Stomach (tissue), 4 donors: ENCODE measurements around the gene MRPL23.
A peak's percentile ranks its signal among the peaks of the same experiment; 100 is the strongest.

Source experiments
- EP300 ChIP-seq: sonication (generic); formaldehyde crosslinking; IDR thresholded peaks from one replicate; pipeline ENCODE4 v1.6.1; 2017; ENCODE audit warnings: antibody characterized with exemption
- POLR2A ChIP-seq, 4 donors: fragments of 450-650 bp; IDR thresholded peaks; one replicate each; pipeline ENCODE4 v1.6.1; 2016; ENCODE audit warnings: antibody characterized with exemption in 4 of 4, control low read depth in 2 of 4, mild to moderate bottlenecking in 1 of 4, moderate library complexity in 1 of 4
- POLR2AphosphoS5 ChIP-seq, 3 donors: sonication (generic); formaldehyde crosslinking; IDR thresholded peaks; one replicate each; pipeline ENCODE4 v1.6.1; 2016; ENCODE audit warnings: antibody characterized with exemption in 3 of 3
- TF ChIP-seq, protein P1 (sequence below), 7 experiments: fragments of 450-650 bp in 4 of 7; fragments of 200-600 bp in 3 of 7; sonication (generic) in 3 of 7; IDR thresholded peaks; one replicate each; pipeline ENCODE4 v1.5.1; 2016 to 2019; ENCODE audit warnings: antibody characterized with exemption in 7 of 7, control low read depth in 2 of 7, mild to moderate bottlenecking in 1 of 7

DNA sequence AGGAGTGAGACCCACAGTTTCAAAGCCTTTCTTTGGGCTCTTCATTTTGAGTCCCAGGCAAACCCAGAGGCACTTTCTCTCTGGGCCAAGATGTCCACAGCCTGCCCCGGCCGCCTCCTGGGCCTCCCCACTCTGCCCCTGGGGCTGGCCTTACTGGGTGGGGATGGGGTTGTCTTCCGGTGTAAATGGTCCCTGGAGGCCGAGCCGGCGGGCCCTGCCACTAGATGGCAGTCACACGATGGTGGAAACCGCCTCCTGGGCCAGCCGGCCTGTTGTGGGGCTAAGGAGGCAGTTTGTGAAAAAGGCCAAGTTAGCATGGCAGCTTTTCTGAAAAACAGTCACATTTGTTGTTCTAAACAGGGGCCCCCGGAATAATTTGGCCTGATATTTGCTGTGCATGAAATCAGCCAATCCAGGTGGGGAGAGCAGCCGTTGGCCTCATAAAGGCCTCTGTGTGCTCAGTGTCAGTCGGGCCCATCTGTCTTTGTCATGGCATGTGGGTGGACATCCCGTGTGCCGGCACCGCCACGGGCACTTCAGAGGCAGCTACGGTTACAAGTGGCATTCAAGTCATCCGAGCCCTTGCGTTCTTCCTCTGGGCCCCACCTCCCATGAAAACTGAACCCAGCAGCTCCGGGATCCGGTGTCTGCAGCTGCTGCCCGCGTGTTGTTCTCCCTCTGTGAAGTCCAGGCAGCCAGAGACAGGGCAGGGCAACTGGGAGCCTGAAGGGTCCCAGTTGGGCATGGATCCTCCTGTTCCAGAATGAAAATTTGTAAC is 6.5 kb downstream of the MRPL23 start:
- TF ChIP-seq, protein P1, sequence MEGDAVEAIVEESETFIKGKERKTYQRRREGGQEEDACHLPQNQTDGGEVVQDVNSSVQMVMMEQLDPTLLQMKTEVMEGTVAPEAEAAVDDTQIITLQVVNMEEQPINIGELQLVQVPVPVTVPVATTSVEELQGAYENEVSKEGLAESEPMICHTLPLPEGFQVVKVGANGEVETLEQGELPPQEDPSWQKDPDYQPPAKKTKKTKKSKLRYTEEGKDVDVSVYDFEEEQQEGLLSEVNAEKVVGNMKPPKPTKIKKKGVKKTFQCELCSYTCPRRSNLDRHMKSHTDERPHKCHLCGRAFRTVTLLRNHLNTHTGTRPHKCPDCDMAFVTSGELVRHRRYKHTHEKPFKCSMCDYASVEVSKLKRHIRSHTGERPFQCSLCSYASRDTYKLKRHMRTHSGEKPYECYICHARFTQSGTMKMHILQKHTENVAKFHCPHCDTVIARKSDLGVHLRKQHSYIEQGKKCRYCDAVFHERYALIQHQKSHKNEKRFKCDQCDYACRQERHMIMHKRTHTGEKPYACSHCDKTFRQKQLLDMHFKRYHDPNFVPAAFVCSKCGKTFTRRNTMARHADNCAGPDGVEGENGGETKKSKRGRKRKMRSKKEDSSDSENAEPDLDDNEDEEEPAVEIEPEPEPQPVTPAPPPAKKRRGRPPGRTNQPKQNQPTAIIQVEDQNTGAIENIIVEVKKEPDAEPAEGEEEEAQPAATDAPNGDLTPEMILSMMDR (IDR thresholded peaks at IDR 0.05): peak in 2 of 7 experiments; percentile 13 to 16
- TF ChIP-seq EP300 (no peak), POLR2A (IDR thresholded peaks at IDR 0.05) (no peak), POLR2AphosphoS5 (IDR thresholded peaks at IDR 0.05) (no peak)
